Left kidney (tissue), 2 donors: ENCODE measurements around the gene NHERF2. TPM values are rescaled to one million over a fixed set of nuclear protein-coding genes. Genes with fewer than 3 reads are reported as not detected.
A peak's percentile ranks its signal among the peaks of the same experiment; 100 is the strongest.

Source experiments
- DNase-seq: peaks from one replicate; pipeline ENCODE4 v3.0.0-alpha.2; 2013
- polyA plus RNA-seq: library from polyadenylated mRNA; unstranded; fragments of 120-200 nt; gene quantifications from one replicate; pipeline ENCODE4 v1.2.1, GENCODE V29; 2013; ENCODE audit not compliant: insufficient read length

Gene NHERF2
- polyA plus RNA-seq, 1 donor: 82.9 TPM

- no peak for DNase-seq
Measured at GRCh38 chr16:2038382-2039231, 11.9 kb downstream of the NHERF2 start.

DNA sequence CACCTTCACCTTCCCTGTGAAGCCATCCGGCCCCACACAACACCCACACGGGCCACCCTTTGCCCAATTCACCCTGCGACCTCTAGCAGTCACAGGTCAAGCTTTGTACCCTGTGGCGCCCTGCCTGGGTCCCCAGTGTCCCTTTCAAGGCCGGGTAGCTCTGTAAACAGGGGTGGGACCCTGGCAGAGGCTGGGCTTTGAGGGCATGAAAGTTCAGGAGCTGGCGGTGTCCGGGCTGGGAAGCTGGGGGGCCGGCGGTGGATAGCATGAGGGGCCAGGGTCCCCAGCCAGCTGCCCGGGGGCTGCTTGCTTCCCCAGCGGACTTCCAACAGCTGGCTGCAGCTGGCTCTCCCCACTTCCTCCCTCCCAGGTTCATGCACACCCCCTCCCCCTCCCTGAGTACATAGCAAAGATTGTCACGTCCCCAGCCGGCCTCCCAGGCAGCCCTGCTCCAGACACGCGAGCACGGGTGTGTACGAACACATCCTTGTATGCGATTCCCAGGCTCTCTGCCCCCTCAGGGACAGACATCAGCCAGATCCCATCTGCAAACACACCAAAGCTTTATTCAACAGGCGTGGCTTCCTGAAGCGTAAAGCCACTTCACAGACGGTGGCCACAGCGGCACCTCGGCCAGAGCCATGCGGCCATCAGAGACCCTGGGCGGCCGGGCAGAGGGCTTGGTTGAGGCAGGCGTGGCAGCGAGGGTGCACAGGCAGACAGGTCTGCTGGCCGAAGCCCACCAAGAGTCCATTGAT lies 12.8 kb downstream of the NHERF2 start:
- no peak for DNase-seq

GRCh38 chr16:2040041-2040786 lies 13.5 kb downstream of the NHERF2 start:
- no peak for DNase-seq

GRCh38 chr16:2040787-2041522 lies 14.3 kb downstream of the NHERF2 start:
- DNase-seq: no peak

- no peak for DNase-seq
Measured at GRCh38 chr16:2042171-2042985, 15.7 kb downstream of the NHERF2 start.

GRCh38 chr16:2042986-2043666 lies 16.4 kb downstream of the NHERF2 start:
- DNase-seq: no peak

- no peak for DNase-seq
Measured at GRCh38 chr16:2043667-2044451, 17.2 kb downstream of the NHERF2 start.

DNA sequence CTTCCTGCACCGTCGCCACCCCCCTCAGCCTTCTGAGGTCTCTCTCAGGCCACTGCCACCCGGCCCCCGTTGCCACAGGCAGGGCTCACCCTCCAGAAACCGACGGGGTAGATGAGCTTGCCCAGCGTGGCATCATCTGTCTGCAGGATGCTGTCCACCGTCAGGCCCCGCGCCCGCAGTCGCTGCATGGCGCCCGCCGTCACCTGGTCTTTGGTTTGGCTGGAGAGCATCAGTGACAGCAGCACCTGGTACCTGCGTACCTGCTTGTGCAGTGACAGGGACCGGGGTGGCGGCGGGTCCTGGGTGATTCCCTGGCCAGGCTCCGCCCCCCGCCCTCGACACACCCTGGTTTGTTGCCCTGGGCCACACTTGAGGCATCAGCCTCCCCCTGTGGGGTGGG lies 17.8 kb downstream of the NHERF2 start:
- no peak for DNase-seq

GRCh38 chr16:2045965-2046892 lies 19.5 kb downstream of the NHERF2 start:
- no peak for DNase-seq

DNA sequence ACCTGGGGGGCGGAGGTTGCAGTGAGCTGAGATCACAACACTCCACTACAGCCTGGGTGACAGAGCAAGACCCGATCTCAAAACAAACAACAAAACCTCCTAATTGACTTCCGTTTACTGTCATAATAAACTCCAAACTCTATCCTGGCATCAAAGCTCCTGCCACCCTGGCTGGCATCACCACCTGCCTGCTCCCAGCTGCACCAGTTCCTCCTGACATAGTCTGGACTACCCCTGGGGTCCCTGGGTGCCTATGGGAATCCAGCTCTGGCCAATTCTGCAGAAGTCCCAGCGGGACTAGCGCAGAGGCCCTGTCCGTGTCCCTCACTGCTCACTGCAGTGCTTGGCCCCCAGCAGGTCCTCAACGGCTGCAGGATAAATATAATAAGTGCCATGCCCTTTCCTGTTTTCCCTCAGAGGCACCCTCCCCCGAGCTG lies 20.2 kb downstream of the NHERF2 start:
- no peak for DNase-seq

GRCh38 chr16:2047330-2048115 lies 20.8 kb downstream of the NHERF2 start, which contains the start of the genes NTHL1 and TSC2:
TSS of gene NTHL1 (minus strand) at chr16:2047834. CDS start at chr16:2047823, 11 bp downstream.
TSS of gene TSC2 (plus strand) at chr16:2047985. CDS start at chr16:2048616, 631 bp downstream.
- DNase-seq: peak; percentile 95

GRCh38 chr16:2048116-2048543 lies 21.4 kb downstream of the NHERF2 start:
- DNase-seq: no peak

GRCh38 chr16:2053211-2053610 lies 26.5 kb downstream of the NHERF2 start:
- DNase-seq: no peak

DNA sequence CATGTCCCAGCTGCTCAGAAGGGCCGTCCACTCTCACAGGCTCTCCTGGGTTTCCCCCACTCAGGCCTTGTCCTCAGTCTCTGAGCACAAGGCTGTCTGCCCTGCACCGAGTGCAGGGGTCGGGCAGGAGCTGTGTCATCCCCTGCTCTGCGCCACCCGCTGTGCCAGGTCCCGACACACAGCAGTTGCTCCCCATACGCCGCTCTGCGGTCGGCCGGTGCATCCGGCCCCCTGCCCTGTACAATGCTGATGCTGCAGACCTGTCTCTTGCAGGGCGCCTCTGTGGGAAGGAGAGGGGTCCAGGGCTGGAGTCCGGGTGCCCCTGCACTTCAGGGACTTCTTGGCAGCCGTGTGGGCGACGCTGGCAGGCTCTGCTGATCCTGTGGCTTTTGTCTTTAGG lies 27.2 kb downstream of the NHERF2 start:
- DNase-seq: no peak

GRCh38 chr16:2054543-2055245 lies 28.0 kb downstream of the NHERF2 start:
- no peak for DNase-seq

GRCh38 chr16:2056077-2056476 lies 29.4 kb downstream of the NHERF2 start:
- DNase-seq: no peak
